IMR-90 (cell line): ENCODE data around the gene MAML1. TPM values are rescaled to one million over a fixed set of nuclear protein-coding genes. Genes with fewer than 3 reads are reported as not detected.
"Not testable (repeated sequence)": the region's sequence is repeated elsewhere in the genome, so short reads cannot be mapped to it uniquely, and the experiment has no call there.

Experiments
- ATAC-seq: fragments of 200-7000 bp; cut with Tn5 transposase; 2 replicates; pipeline ENCODE4 v1.9.1; 2020; ENCODE audit warnings: low read depth, mild to moderate bottlenecking, moderate library complexity
- BruUV-seq: library from RNA; stranded (reverse); fragments of 400-500 nt; replicated peaks from 2 replicates; lab custom pipeline; 2021; lab: Mats Ljungman, UMichigan
- CTCF ChIA-PET: fragments of 300-600 bp; formaldehyde crosslinking; extraction: SDS; loops from one replicate; lab custom pipeline; 2021; ENCODE audit warnings: antibody characterized with exemption; lab: Yijun Ruan, JAX
- POLR2A ChIA-PET: fragments of 300-600 bp; sonication (Branson Sonifier 250); formaldehyde crosslinking; loops from one replicate; lab custom pipeline; 2022; ENCODE audit warnings: antibody characterized with exemption; ENCODE audit not compliant: unreplicated experiment; lab: Charles Lee
- DNase-seq: peaks from one replicate; pipeline ENCODE4 v3.0.0; 2013
- H2AFZ ChIP-seq: replicated peaks from 2 replicates; pipeline ENCODE3; 2013; ENCODE audit warnings: low read length, mild to moderate bottlenecking; ENCODE audit not compliant: poor library complexity
- H2AK5ac ChIP-seq: 2 replicates; pipeline ENCODE4 v1.6.1; 2013; ENCODE audit warnings: low read depth, low read length, inconsistent platforms
- H2AK9ac ChIP-seq: replicated peaks from 2 replicates; pipeline ENCODE3; 2013; ENCODE audit warnings: mild to moderate bottlenecking, low read depth, low read length, moderate library complexity; ENCODE audit not compliant: poor library complexity
- H2BK120ac ChIP-seq: 2 replicates; pipeline ENCODE4 v1.6.1; 2013; ENCODE audit warnings: low read depth, low read length, inconsistent platforms
- H2BK15ac ChIP-seq: 3 replicates; pipeline ENCODE4 v1.6.1; 2013; ENCODE audit warnings: low read depth, low read length, inconsistent platforms
- H2BK20ac ChIP-seq: 2 replicates; pipeline ENCODE4 v1.6.1; 2013; ENCODE audit warnings: low read depth, mild to moderate bottlenecking, inconsistent platforms, low read length, moderate library complexity
- H2BK5ac ChIP-seq: 2 replicates; pipeline ENCODE4 v1.6.1; 2013; ENCODE audit warnings: mild to moderate bottlenecking, low read depth, low read length, inconsistent platforms; ENCODE audit not compliant: poor library complexity, severe bottlenecking
- H3K14ac ChIP-seq: replicated peaks from 2 replicates; pipeline ENCODE4 v1.6.1; 2013; ENCODE audit warnings: low read depth, low read length, inconsistent platforms
- H3K18ac ChIP-seq: 2 replicates; pipeline ENCODE4 v1.6.1; 2013; ENCODE audit warnings: low read depth, low read length, control low read depth
- H3K23ac ChIP-seq: 2 replicates; pipeline ENCODE4 v1.6.1; 2013; ENCODE audit warnings: low read depth, low read length, inconsistent platforms
- H3K27ac ChIP-seq: 2 replicates; pipeline ENCODE4 v1.5.1; 2013; ENCODE audit warnings: mild to moderate bottlenecking, control low read depth, low read length; ENCODE audit not compliant: insufficient read depth
- H3K27me3 ChIP-seq: 2 replicates; pipeline ENCODE4 v1.6.1; 2013; ENCODE audit warnings: low read length; ENCODE audit not compliant: control insufficient read depth, insufficient read depth
- H3K36me3 ChIP-seq: 2 replicates; pipeline ENCODE4 v1.6.1; 2013; ENCODE audit warnings: low read length, mixed read lengths; ENCODE audit not compliant: control insufficient read depth, insufficient read depth
- H3K4ac ChIP-seq: 2 replicates; pipeline ENCODE4 v1.6.1; 2013; ENCODE audit warnings: low read depth, low read length, inconsistent platforms
- H3K4me1 ChIP-seq: 2 replicates; pipeline ENCODE4 v1.6.1; 2013; ENCODE audit warnings: low read length, mixed read lengths; ENCODE audit not compliant: control insufficient read depth, insufficient read depth
- H3K4me2 ChIP-seq: 2 replicates; pipeline ENCODE4 v1.6.1; 2013; ENCODE audit warnings: low read depth, mild to moderate bottlenecking, control low read depth, low read length, moderate library complexity
- H3K4me3 ChIP-seq: 2 replicates; pipeline ENCODE4 v1.5.1; 2013; ENCODE audit warnings: low read depth, mild to moderate bottlenecking, control low read depth, low read length, moderate library complexity; ENCODE audit not compliant: insufficient read depth
- H3K56ac ChIP-seq: 2 replicates; pipeline ENCODE4 v1.6.1; 2013; ENCODE audit warnings: low read length, inconsistent platforms; ENCODE audit not compliant: insufficient read depth; ENCODE audit errors: extremely low read depth
- H3K79me1 ChIP-seq, 2 experiments: 2 replicates each; pipeline ENCODE4 v1.6.1; 2013; ENCODE audit warnings: low read length in 2 of 2, inconsistent platforms in 1 of 2, low read depth in 1 of 2
- H3K9ac ChIP-seq: 2 replicates; pipeline ENCODE4 v1.6.1; 2013; ENCODE audit warnings: low read depth, low read length, control low read depth
- H3K9me1 ChIP-seq: 2 replicates; pipeline ENCODE4 v1.6.1; 2013; ENCODE audit warnings: low read length, inconsistent platforms; ENCODE audit not compliant: insufficient read depth
- H3K9me3 ChIP-seq: 2 replicates; pipeline ENCODE4 v1.6.1; 2013; ENCODE audit warnings: low read length; ENCODE audit not compliant: control insufficient read depth, insufficient read depth
- H4K20me1 ChIP-seq: 2 replicates; pipeline ENCODE4 v1.6.1; 2013; ENCODE audit warnings: low read length, inconsistent platforms; ENCODE audit not compliant: insufficient read depth
- H4K5ac ChIP-seq: 2 replicates; pipeline ENCODE4 v1.6.1; 2013; ENCODE audit warnings: mild to moderate bottlenecking, low read depth, low read length, control low read depth
- H4K8ac ChIP-seq, 2 experiments: 2 replicates each; pipeline ENCODE4 v1.6.1; 2013; ENCODE audit warnings: low read depth in 2 of 2, low read length in 2 of 2, control low read depth in 1 of 2, inconsistent platforms in 1 of 2
- H4K91ac ChIP-seq: 2 replicates; pipeline ENCODE4 v1.6.1; 2013; ENCODE audit warnings: low read depth, low read length, inconsistent platforms; ENCODE audit not compliant: insufficient read depth
- CEBPB ChIP-seq: IDR thresholded peaks from 2 replicates; pipeline ENCODE4 v1.6.1; 2012; ENCODE audit warnings: low read depth, low read length, improper control_type of control experiment
- CHD1 ChIP-seq: IDR thresholded peaks from 2 replicates; pipeline ENCODE4 v1.6.1; 2012; ENCODE audit warnings: low read depth, low read length, improper control_type of control experiment
- ELK1 ChIP-seq: fragments of 150-350 bp; IDR thresholded peaks from 2 replicates; pipeline ENCODE4 v1.6.1; 2016; ENCODE audit warnings: low read depth, mild to moderate bottlenecking, low read length, moderate library complexity, borderline replicate concordance
- MAZ ChIP-seq: IDR thresholded peaks from 2 replicates; pipeline ENCODE4 v1.6.1; 2012; ENCODE audit warnings: low read depth, mild to moderate bottlenecking, low read length, improper control_type of control experiment, moderate library complexity, borderline replicate concordance
- MXI1 ChIP-seq: IDR thresholded peaks from 2 replicates; pipeline ENCODE4 v1.6.1; 2012; ENCODE audit warnings: low read depth, mild to moderate bottlenecking, low read length, moderate library complexity, borderline replicate concordance
- SMC3 ChIP-seq: fragments of 150-350 bp; IDR thresholded peaks from 2 replicates; pipeline ENCODE4 v1.6.1; 2016; ENCODE audit warnings: low read depth, mild to moderate bottlenecking, antibody characterized with exemption, low read length, moderate library complexity
- WGBS, 2 experiments: methylation state at CpG; one replicate each; pipeline versions ENCODE4 v1.1.5 to v1.1.7; 2013; ENCODE audit warnings: missing lambda C conversion rate in 2 of 2; ENCODE audit not compliant: insufficient read length in 1 of 2; ENCODE audit errors: extremely low coverage in 2 of 2; 5-methylcytosine and 5-hydroxymethylcytosine counted together
- dilution Hi-C: fragments of 300-500 bp; cut with HindIII; formaldehyde crosslinking; loops from one replicate; pipeline ENCODE4 v1.14.3; 2018; ENCODE audit warnings: low sequenced_read_pairs; ENCODE audit not compliant: unreplicated experiment
- in situ Hi-C: fragments of 300-500 bp; cut with MboI; formaldehyde crosslinking; loops from 3 replicates; pipeline ENCODE4 v1.14.3; 2019; ENCODE audit warnings: low sequenced_read_pairs, inconsistent platforms, mixed read lengths
- intact Hi-C: fragments of 100-400 bp; cut with micrococcal nuclease; formaldehyde crosslinking; loops from 2 replicates; pipeline ENCODE4 v1.10.0; 2022
- polyA plus RNA-seq, 3 experiments: library from polyadenylated mRNA; depleted of rRNA; stranded (reverse); fragments of >200 nt; gene quantifications; 2 replicates each; pipeline ENCODE4 v1.2.3, GENCODE V29; 2012; ENCODE audit warnings: low replicate concordance in 1 of 3
- total RNA-seq: library from RNA; depleted of rRNA; stranded (reverse); fragments of >200 nt; gene quantifications from 2 replicates; pipeline ENCODE4 v1.2.3, GENCODE V29; 2012

Gene MAML1
- total and polyA plus RNA-seq, 2 of the 4 experiments (the other 2 are of a cell fraction) = 4.7 to 10.2 TPM

GRCh38 chr5:179732412-179732917, at the start of gene MAML1 (continued):
- TF ChIP-seq MAZ (no peak; the same call in 1 of the 2 replicates), SMC3 (no peak), CEBPB (no peak), ELK1 (no peak), CHD1 (no peak), MXI1 (no peak)

- H3K27me3 ChIP-seq, H3K9ac ChIP-seq, H2BK20ac ChIP-seq, H3K56ac ChIP-seq, POLR2A ChIA-PET, H3K14ac ChIP-seq, H2BK120ac ChIP-seq, H4K8ac ChIP-seq, in situ Hi-C loops, DNase-seq, dilution Hi-C loops, H3K79me1 ChIP-seq, BruUV-seq, H2AK5ac ChIP-seq, H3K23ac ChIP-seq, H3K4me2 ChIP-seq, H2BK15ac ChIP-seq, H3K4ac ChIP-seq, H3K9me1 ChIP-seq, H2AFZ ChIP-seq, H3K4me1 ChIP-seq, H4K91ac ChIP-seq, ATAC-seq, H3K18ac ChIP-seq, H3K36me3 ChIP-seq, H3K4me3 ChIP-seq, H3K9me3 ChIP-seq, intact Hi-C loops, H4K20me1 ChIP-seq, H4K5ac ChIP-seq, H3K27ac ChIP-seq, H2BK5ac ChIP-seq, H2AK9ac ChIP-seq: not testable (repeated sequence)
- CTCF ChIA-PET = interaction anchor here (0.6 kb wide), 1 partner anchor 13 kb away, joined by 6 read pairs; no protein-coding TSS in a partner anchor
- WGBS, 2 experiments = no CpG with 5 or more reads among the region's 9 CpGs
Measured at GRCh38 chr5:179689212-179689611, 43.4 kb upstream of the MAML1 start.
